ENCODE data around the gene CNTRL. TPM values are rescaled to one million over a fixed set of nuclear protein-coding genes. Genes with fewer than 3 reads are reported as not detected.
"Not testable (repeated sequence)": the region's sequence is repeated elsewhere in the genome, so short reads cannot be mapped to it uniquely, and the experiment has no call there.

CNTRL gene
- total RNA-seq, 4 donors from 2014 or later = 9.9 to 23.0 (median 15.4) TPM

DNA sequence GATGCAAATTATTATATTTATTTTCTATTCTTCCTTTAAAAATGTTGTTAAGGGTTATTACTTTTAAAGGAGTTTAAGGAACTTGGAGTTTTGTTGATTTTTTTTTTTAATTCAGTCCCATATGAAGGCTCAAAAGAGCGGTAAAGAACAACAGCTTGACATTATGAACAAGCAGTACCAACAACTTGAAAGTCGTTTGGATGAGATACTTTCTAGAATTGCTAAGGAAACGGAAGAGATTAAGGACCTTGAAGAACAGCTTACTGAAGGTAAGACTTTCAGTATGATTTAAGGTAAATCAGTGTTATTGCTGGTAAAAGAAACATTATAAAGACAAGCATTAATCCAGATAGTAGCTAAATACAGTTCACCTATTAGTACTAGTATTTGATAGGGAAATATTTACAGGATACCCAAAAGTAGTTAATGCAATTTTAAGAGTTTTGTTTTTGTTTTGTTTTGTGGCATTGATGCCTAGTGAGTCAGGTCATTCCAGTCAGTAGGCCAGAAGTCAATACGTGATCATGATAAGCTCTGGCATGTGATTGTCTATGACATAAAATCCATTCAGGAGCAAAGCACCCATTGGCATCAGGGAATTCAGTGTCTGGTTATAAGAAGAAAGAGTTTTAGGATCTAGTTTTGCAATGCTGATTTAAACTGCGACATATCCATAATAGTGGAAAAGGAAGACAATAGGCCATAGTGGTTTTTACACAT lies 49.2 kb downstream of the CNTRL start:
- Histone ChIP-seq H3K4me3 (replicated peaks in 1 of 3) (no peak overlapping the region), H3K4me1 (peaks cover 5 to 9% of the 10 kb centered on the region in 2 donors), H3K36me3 (no peaks in the 10 kb centered on the region), H3K27me3 (no peaks in the 10 kb centered on the region), H3K9me3 (no peaks in the 10 kb centered on the region), H3K27ac (no peak overlapping the region)
- 80 to 87% methylated on average over 5 of the region's 5 CpGs for WGBS, 2 donors
- intact Hi-C loops (cut with DNase I) = no loop called here
- TF ChIP-seq POLR2A (IDR thresholded peaks at IDR 0.05) (no peak), CTCF (IDR thresholded peaks at IDR 0.05) (no peak)
- no peak for DNase-seq

- 53 to 56% methylated on average over 3 of the region's 3 CpGs for WGBS, 2 donors
- H3K27me3 ChIP-seq = no peaks in the 10 kb centered on the region
- TF ChIP-seq POLR2A (IDR thresholded peaks at IDR 0.05) = no peak
- no peak for TF ChIP-seq CTCF (IDR thresholded peaks at IDR 0.05)
- intact Hi-C loops (cut with DNase I) = no loop called here
- no peak overlapping the region for H3K27ac ChIP-seq
- H3K36me3 ChIP-seq = no peaks in the 10 kb centered on the region
- no peak for DNase-seq
- H3K9me3 ChIP-seq = no peaks in the 10 kb centered on the region
- H3K4me1 ChIP-seq = peaks cover 5 to 9% of the 10 kb centered on the region in 2 donors
- H3K4me3 ChIP-seq (replicated peaks in 1 of 3) = no peak overlapping the region
Measured at GRCh38 chr9:121125590-121125989, 50.8 kb downstream of the CNTRL start.

- intact Hi-C loops (cut with DNase I); H3K27me3 ChIP-seq: not testable (repeated sequence)
Measured at GRCh38 chr9:121129384-121129783, 54.6 kb downstream of the CNTRL start.

DNA sequence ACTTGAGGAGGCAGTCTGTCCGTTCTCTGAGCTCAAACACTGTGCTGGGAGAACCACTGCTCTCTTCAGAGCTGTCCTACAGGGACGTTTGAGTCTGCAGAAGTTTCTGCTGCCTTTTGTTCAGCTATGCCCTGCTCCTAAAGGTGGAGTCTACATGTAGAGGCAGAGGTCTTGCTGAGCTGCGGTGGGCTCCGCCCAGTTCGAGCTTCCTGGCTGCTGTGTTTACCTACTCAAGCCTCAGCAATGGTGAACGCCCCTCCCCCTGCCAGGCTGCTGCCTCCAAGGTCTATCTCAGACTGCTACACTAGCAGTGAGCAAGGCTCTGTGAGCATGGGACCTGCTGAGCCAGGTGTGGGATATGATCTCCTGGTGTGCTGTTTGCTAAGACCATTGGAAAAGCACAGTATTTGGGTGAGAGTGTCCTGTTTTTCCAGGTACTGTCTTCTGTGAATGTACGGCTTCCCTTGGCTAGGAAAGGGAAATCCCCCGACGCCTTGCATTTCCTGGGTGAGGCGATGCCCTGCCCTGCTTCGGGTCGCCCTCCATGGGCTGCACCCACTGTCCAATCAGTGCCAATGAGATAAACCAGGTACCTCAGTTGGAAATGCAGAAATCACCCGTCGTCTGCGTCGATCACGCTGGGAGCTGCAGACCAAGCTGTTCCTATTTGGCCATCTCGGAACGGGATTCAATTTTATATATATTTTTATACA lies 58.5 kb downstream of the CNTRL start:
- Histone ChIP-seq H3K4me3 (replicated peaks in 1 of 3) (no peak overlapping the region), H3K27me3 (no peaks in the 10 kb centered on the region), H3K27ac (no peak overlapping the region), H3K9me3 (no peaks in the 10 kb centered on the region), H3K4me1 (no peaks in the 10 kb centered on the region), H3K36me3 (no peaks in the 10 kb centered on the region)
- DNase-seq = peak; percentile 5 to 6
- intact Hi-C loops (cut with DNase I) = no loop called here
- 85 to 93% methylated on average over 17 to 19 of the region's 19 CpGs for WGBS, 2 donors
- TF ChIP-seq CTCF (IDR thresholded peaks at IDR 0.05) (no peak), POLR2A (IDR thresholded peaks at IDR 0.05) (no peak)

More at GRCh38 chr9:121129384-121129783, 54.6 kb downstream of the CNTRL start:
- H3K4me3 ChIP-seq (replicated peaks in 1 of 3); DNase-seq; H3K4me1 ChIP-seq; H3K9me3 ChIP-seq; H3K27ac ChIP-seq; H3K36me3 ChIP-seq: not testable (repeated sequence)
- WGBS, 2 donors = 83 to 91% methylated on average over 3 of the region's 3 CpGs

DNA sequence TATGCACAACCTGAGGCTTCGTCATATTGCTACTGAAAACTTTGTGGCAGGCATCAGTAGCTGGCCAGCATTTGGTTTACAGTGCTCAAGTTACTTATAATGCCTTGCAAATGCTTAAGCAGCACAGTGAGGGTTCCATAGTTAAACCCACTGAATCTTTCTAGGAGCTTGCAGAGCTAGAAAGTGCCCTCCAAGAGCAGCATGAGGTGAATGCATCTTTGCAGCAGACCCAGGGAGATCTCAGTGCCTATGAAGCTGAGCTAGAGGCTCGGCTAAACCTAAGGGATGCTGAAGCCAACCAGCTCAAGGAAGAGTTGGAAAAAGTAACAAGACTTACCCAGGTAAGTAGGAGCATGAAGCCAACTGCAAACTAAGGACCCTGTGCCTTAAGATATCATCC lies 60.9 kb downstream of the CNTRL start:
- Histone ChIP-seq H3K27me3 (no peaks in the 10 kb centered on the region), H3K9me3 (no peaks in the 10 kb centered on the region), H3K4me1 (no peaks in the 10 kb centered on the region), H3K36me3 (peaks cover 0 to 7% of the 10 kb centered on the region in 2 donors), H3K27ac (no peak overlapping the region), H3K4me3 (replicated peaks in 1 of 3) (no peak overlapping the region)
- intact Hi-C loops (cut with DNase I) = no loop called here
- DNase-seq = no peak
- TF ChIP-seq POLR2A (IDR thresholded peaks at IDR 0.05) (no peak), CTCF (IDR thresholded peaks at IDR 0.05) (no peak)
- WGBS, 2 donors = 92 to 94% methylated on average over 2 of the region's 2 CpGs

Measured in thyroid gland (tissue), 4 donors.